ENCODE measurements around the gene NUDT17.

Gene NUDT17

GRCh38 chr1:145891587-145892485, 46.4 kb downstream of the NUDT17 start:
- DNase-seq = peak; percentile 27 to 57

- no peak for DNase-seq
Observed at GRCh38 chr1:145892486-145893087, 47.2 kb downstream of the NUDT17 start.

GRCh38 chr1:145893306-145894055, 48.1 kb downstream of the NUDT17 start:
- no peak for DNase-seq

- DNase-seq = no peak
Observed at GRCh38 chr1:145895471-145895870, 50.0 kb downstream of the NUDT17 start.

- no peak for DNase-seq
Observed at GRCh38 chr1:145897969-145898368, 52.5 kb downstream of the NUDT17 start.

Data from activated CD4-positive, alpha-beta T cell treated with anti-CD3 and anti-CD28 coated beads for 4 hours (primary cell).